ENCODE data around the gene GNL3.
"Not testable (repeated sequence)": the region's sequence is repeated elsewhere in the genome, so short reads cannot be mapped to it uniquely, and the experiment has no call there.

The GNL3 gene

GRCh38 chr3:52655895-52656294 is 29.9 kb upstream of the GNL3 start:
- TF ChIP-seq CTCF (IDR thresholded peaks at IDR 0.05; ENCODE audit: low read depth, low read length): no peak
- DNase-seq (ENCODE audit: extremely low read depth, low read depth): no peak

GRCh38 chr3:52660046-52660445 is 25.8 kb upstream of the GNL3 start:
- TF ChIP-seq CTCF (IDR thresholded peaks at IDR 0.05; ENCODE audit: low read depth, low read length): no peak
- no peak for DNase-seq (ENCODE audit: extremely low read depth, low read depth)

- TF ChIP-seq CTCF (IDR thresholded peaks at IDR 0.05; ENCODE audit: low read depth, low read length): no peak
- no peak for DNase-seq (ENCODE audit: extremely low read depth, low read depth)
Observed at GRCh38 chr3:52663098-52663497, 22.7 kb upstream of the GNL3 start.

GRCh38 chr3:52670621-52671521 is 15.0 kb upstream of the GNL3 start:
- no peak for TF ChIP-seq CTCF (IDR thresholded peaks at IDR 0.05; ENCODE audit: low read depth, low read length)
- peak; percentile 99 for DNase-seq (ENCODE audit: extremely low read depth, low read depth)

- no peak for DNase-seq (ENCODE audit: extremely low read depth, low read depth)
Observed at GRCh38 chr3:52671676-52672075, 14.2 kb upstream of the GNL3 start.

GRCh38 chr3:52676201-52676600 is 9.6 kb upstream of the GNL3 start:
- DNase-seq (ENCODE audit: extremely low read depth, low read depth): not testable (repeated sequence)

More at GRCh38 chr3:52671676-52672075, 14.2 kb upstream of the GNL3 start:
- no peak for TF ChIP-seq CTCF (IDR thresholded peaks at IDR 0.05; ENCODE audit: low read depth, low read length)

GRCh38 chr3:52678265-52679198 is 7.3 kb upstream of the GNL3 start:
- no peak for TF ChIP-seq CTCF (IDR thresholded peaks at IDR 0.05; ENCODE audit: low read depth, low read length)
- DNase-seq (ENCODE audit: extremely low read depth, low read depth): no peak

All from AG09319 (cell line).